HEK293 (cell line): ENCODE measurements around the gene MARCHF11.

Experiments
- CTCF ChIA-PET: fragments of 350-600 bp; formaldehyde crosslinking; extraction: SDS; loops from one replicate; lab custom pipeline; 2021; ENCODE audit warnings: antibody characterized with exemption; lab: Yijun Ruan, JAX
- POLR2A ChIA-PET: fragments of 300-600 bp; formaldehyde crosslinking; extraction: SDS; loops from one replicate; lab custom pipeline; 2020; ENCODE audit warnings: antibody characterized with exemption, inconsistent platforms; lab: Yijun Ruan, JAX
- H3K27ac ChIP-seq: fragments of 200-500 bp; sonication (Bioruptor generic); 2 replicates; pipeline ENCODE4 v1.5.1; 2014; ENCODE audit warnings: low read depth, low read length, control low read depth, inconsistent platforms; ENCODE audit errors: extremely low read depth
- H3K36me3 ChIP-seq, 2 experiments: fragments of 200-500 bp in 1 of 2; sonication (Bioruptor generic) in 1 of 2; 1 replicate in 1 of 2; 2 replicates in 1 of 2; pipeline ENCODE4 v1.5.1; 2014 to 2017; ENCODE audit warnings: inconsistent platforms in 2 of 2, low read length in 2 of 2; ENCODE audit not compliant: control insufficient read depth in 2 of 2, insufficient read depth in 1 of 2
- H3K4me1 ChIP-seq: fragments of 200-500 bp; sonication (Bioruptor generic); 2 replicates; pipeline ENCODE4 v1.5.1; 2014; ENCODE audit warnings: mild to moderate bottlenecking, low read length, inconsistent platforms; ENCODE audit not compliant: control insufficient read depth, insufficient read depth
- H3K4me3 ChIP-seq: 2 replicates; pipeline ENCODE4 v1.5.1; 2011; ENCODE audit warnings: low read depth, mild to moderate bottlenecking, control low read depth, low read length, moderate library complexity
- H3K9me3 ChIP-seq: fragments of 200-500 bp; sonication (Bioruptor generic); 2 replicates; pipeline ENCODE4 v1.5.1; 2014; ENCODE audit warnings: low read depth, low read length, inconsistent platforms; ENCODE audit not compliant: control insufficient read depth, insufficient read depth
- GLIS1 ChIP-seq: fragments of 450-650 bp; formaldehyde crosslinking; IDR thresholded peaks from 2 replicates; pipeline ENCODE4 v1.5.1; 2016; ENCODE audit warnings: missing biosample characterization, missing genetic modification characterization
- IKZF3 ChIP-seq: fragments of 450-650 bp; IDR thresholded peaks from 2 replicates; pipeline ENCODE4 v1.5.0; 2018; ENCODE audit warnings: missing biosample characterization, mild to moderate bottlenecking, missing genetic modification characterization, moderate library complexity
- KLF10 ChIP-seq: fragments of 450-650 bp; IDR thresholded peaks from 2 replicates; pipeline ENCODE4 v1.5.1; 2018; ENCODE audit warnings: missing biosample characterization, mild to moderate bottlenecking, missing genetic modification characterization
- KLF7 ChIP-seq: fragments of 450-650 bp; formaldehyde crosslinking; IDR thresholded peaks from 2 replicates; pipeline ENCODE4 v1.5.1; 2016; ENCODE audit warnings: missing biosample characterization, missing genetic modification characterization, borderline replicate concordance
- PATZ1 ChIP-seq: fragments of 450-650 bp; formaldehyde crosslinking; IDR thresholded peaks from 2 replicates; pipeline ENCODE4 v1.5.1; 2016; ENCODE audit warnings: missing biosample characterization, missing genetic modification characterization
- SCRT1 ChIP-seq: fragments of 450-650 bp; formaldehyde crosslinking; IDR thresholded peaks from 2 replicates; pipeline ENCODE4 v1.5.1; 2016; ENCODE audit warnings: missing biosample characterization, missing genetic modification characterization, borderline replicate concordance
- YY2 ChIP-seq: fragments of 450-650 bp; formaldehyde crosslinking; IDR thresholded peaks from 2 replicates; pipeline ENCODE4 v1.5.1; 2016; ENCODE audit warnings: missing biosample characterization, missing genetic modification characterization
- ZNF121 ChIP-seq: fragments of 450-650 bp; formaldehyde crosslinking; IDR thresholded peaks from 2 replicates; pipeline ENCODE4 v1.5.1; 2016; ENCODE audit warnings: missing biosample characterization, missing genetic modification characterization
- ZNF132 ChIP-seq: fragments of 450-650 bp; formaldehyde crosslinking; IDR thresholded peaks from 2 replicates; pipeline ENCODE4 v1.5.1; 2017; ENCODE audit warnings: missing biosample characterization, missing genetic modification characterization, borderline replicate concordance
- ZNF138 ChIP-seq: fragments of 450-650 bp; formaldehyde crosslinking; IDR thresholded peaks from 2 replicates; pipeline ENCODE4 v1.5.1; 2016; ENCODE audit warnings: missing biosample characterization, missing genetic modification characterization, borderline replicate concordance
- ZNF146 ChIP-seq: fragments of 450-650 bp; formaldehyde crosslinking; IDR thresholded peaks from 2 replicates; pipeline ENCODE4 v1.5.1; 2016; ENCODE audit warnings: missing biosample characterization, missing genetic modification characterization
- ZNF157 ChIP-seq: fragments of 450-650 bp; formaldehyde crosslinking; IDR thresholded peaks from 2 replicates; pipeline ENCODE4 v1.5.1; 2016; ENCODE audit warnings: missing biosample characterization, missing genetic modification characterization
- ZNF26 ChIP-seq: fragments of 450-650 bp; formaldehyde crosslinking; IDR thresholded peaks from 2 replicates; pipeline ENCODE4 v1.5.1; 2016; ENCODE audit warnings: missing biosample characterization, missing genetic modification characterization
- ZNF350 ChIP-seq: fragments of 450-650 bp; formaldehyde crosslinking; IDR thresholded peaks from 2 replicates; pipeline ENCODE4 v1.5.0; 2017; ENCODE audit warnings: missing biosample characterization, mild to moderate bottlenecking, missing genetic modification characterization
- ZNF501 ChIP-seq: fragments of 450-650 bp; formaldehyde crosslinking; IDR thresholded peaks from 2 replicates; pipeline ENCODE4 v1.5.1; 2016; ENCODE audit warnings: missing biosample characterization, missing genetic modification characterization
- ZNF518A ChIP-seq: fragments of 450-650 bp; formaldehyde crosslinking; conservative IDR thresholded peaks from 2 replicates; pipeline ENCODE4 v1.5.1; 2016; ENCODE audit warnings: low read depth, missing biosample characterization, missing genetic modification characterization
- ZNF530 ChIP-seq: fragments of 450-650 bp; formaldehyde crosslinking; IDR thresholded peaks from 2 replicates; pipeline ENCODE4 v1.5.1; 2016; ENCODE audit warnings: low read depth, missing biosample characterization, missing genetic modification characterization
- ZNF544 ChIP-seq: fragments of 450-650 bp; formaldehyde crosslinking; IDR thresholded peaks from 2 replicates; pipeline ENCODE4 v1.5.0; 2017; ENCODE audit warnings: missing biosample characterization, missing genetic modification characterization
- ZNF692 ChIP-seq: fragments of 450-650 bp; formaldehyde crosslinking; IDR thresholded peaks from 2 replicates; pipeline ENCODE4 v1.5.1; 2016; ENCODE audit warnings: missing biosample characterization, missing genetic modification characterization
- ZNF704 ChIP-seq: fragments of 450-650 bp; formaldehyde crosslinking; IDR thresholded peaks from 2 replicates; pipeline ENCODE4 v1.5.1; 2016; ENCODE audit warnings: missing biosample characterization, missing genetic modification characterization

MARCHF11 gene

GRCh38 chr5:16192311-16192710 is 12.7 kb upstream of the MARCHF11 start:
- Histone ChIP-seq H3K4me1 (no peaks in the 10 kb centered on the region), H3K27ac (no peak overlapping the region), H3K36me3 (no peaks in the 10 kb centered on the region), H3K9me3 (no peaks in the 10 kb centered on the region), H3K4me3 (no peak overlapping the region)
- TF ChIP-seq ZNF26 (tag by site-specific recombination) (no peak), YY2 (tag by site-specific recombination) (no peak), ZNF704 (tag by site-specific recombination) (no peak), ZNF121 (tag by site-specific recombination) (no peak), ZNF146 (tag by site-specific recombination) (no peak), IKZF3 (tag by site-specific recombination) (no peak), PATZ1 (tag by site-specific recombination) (no peak), ZNF157 (no peak), ZNF138 (no peak), ZNF350 (no peak), ZNF544 (no peak), GLIS1 (tag by site-specific recombination) (no peak), SCRT1 (tag by site-specific recombination) (no peak), ZNF132 (tag by site-specific recombination) (no peak), ZNF518A (tag by site-specific recombination) (no peak)
- ChIA-PET CTCF (no interaction called here), POLR2A (no interaction called here)

GRCh38 chr5:16180789-16181082 is 1.1 kb upstream of the MARCHF11 start:
- TF ChIP-seq KLF7 (tag by site-specific recombination) (no peak), ZNF530 (tag by site-specific recombination) (no peak), ZNF501 (tag by site-specific recombination) (no peak), KLF10 (tag by site-specific recombination) (no peak), ZNF692 (no peak)
- TF ChIP-seq, all 188 proteins: peak for 0
- CTCF ChIA-PET = interaction anchor here (0.7 kb wide), 1 partner anchor 317 kb away, joined by 3 read pairs; no protein-coding TSS in a partner anchor
- H3K4me3 ChIP-seq = no peak overlapping the region
- no peaks in the 10 kb centered on the region for H3K4me1 ChIP-seq
- no peaks in the 10 kb centered on the region; the same call in 1 of the 2 replicates for H3K9me3 ChIP-seq
- POLR2A ChIA-PET = no interaction called here
- no peaks in the 10 kb centered on the region for H3K36me3 ChIP-seq
- H3K27ac ChIP-seq = no peak overlapping the region
